ENCODE measurements around the gene NAGK.

Gene NAGK

DNA sequence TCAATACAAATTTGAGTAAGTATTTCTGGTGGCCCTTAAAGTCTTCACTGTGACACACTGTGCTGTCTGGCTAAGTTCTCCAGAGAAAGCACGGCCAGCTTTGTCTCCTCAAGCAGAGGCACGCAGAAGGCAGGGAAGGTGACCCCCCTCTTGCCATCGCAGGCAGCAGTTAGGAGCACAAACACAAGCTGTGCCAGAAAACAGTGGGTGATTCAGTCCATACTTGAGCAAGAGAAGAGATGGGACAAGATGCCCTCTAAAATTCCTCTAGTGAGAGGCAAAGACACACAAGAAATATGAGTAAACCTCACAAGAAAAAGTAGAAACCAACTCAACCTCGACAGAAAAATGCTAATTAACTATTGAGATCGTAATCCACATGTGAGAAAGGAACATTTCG is 51.7 kb downstream of the NAGK start:
- Histone ChIP-seq H3K9ac (ENCODE audit: low read length) (no peak overlapping the region), H3K36me3 (ENCODE audit: low read length) (no peaks in the 10 kb centered on the region)
- TF ChIP-seq, protein P1, sequence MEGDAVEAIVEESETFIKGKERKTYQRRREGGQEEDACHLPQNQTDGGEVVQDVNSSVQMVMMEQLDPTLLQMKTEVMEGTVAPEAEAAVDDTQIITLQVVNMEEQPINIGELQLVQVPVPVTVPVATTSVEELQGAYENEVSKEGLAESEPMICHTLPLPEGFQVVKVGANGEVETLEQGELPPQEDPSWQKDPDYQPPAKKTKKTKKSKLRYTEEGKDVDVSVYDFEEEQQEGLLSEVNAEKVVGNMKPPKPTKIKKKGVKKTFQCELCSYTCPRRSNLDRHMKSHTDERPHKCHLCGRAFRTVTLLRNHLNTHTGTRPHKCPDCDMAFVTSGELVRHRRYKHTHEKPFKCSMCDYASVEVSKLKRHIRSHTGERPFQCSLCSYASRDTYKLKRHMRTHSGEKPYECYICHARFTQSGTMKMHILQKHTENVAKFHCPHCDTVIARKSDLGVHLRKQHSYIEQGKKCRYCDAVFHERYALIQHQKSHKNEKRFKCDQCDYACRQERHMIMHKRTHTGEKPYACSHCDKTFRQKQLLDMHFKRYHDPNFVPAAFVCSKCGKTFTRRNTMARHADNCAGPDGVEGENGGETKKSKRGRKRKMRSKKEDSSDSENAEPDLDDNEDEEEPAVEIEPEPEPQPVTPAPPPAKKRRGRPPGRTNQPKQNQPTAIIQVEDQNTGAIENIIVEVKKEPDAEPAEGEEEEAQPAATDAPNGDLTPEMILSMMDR (IDR thresholded peaks at IDR 0.05; ENCODE audit: insufficient read depth, low read length, poor library complexity, severe bottlenecking) = no peak
- no peak for TF ChIP-seq EZH2phosphoT487 (conservative IDR thresholded peaks at IDR 0.05; ENCODE audit: low read length)

DNA sequence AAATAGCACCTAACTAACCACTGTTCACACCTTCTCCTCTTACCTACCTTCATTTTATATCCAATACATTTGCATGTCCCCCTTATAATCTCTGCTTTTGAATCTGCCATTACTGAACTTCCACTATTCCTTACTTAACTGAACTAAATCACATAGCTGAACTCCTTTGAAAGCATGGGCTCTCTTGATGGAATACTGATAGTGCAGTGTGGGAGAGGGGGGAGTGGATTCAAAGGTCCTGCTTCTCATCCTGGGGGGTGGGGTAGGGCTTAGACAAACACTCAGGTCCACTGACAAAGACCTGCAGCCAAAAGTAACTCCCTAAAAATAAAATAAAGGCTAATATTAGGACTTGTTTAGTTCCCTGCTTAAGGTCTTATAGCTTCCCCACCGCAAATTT is 53.0 kb downstream of the NAGK start:
- Histone ChIP-seq H3K36me3 (ENCODE audit: low read length) (no peaks in the 10 kb centered on the region), H3F3A (ENCODE audit: insufficient read depth) (no peaks in the 10 kb centered on the region), H3K27ac (ENCODE audit: low read depth, low read length) (no peak overlapping the region), H3K9me2 (replicated peaks; ENCODE audit: insufficient read depth, low read length) (no peaks in the 10 kb centered on the region), H2AFZ (ENCODE audit: low read depth, low read length, severe bottlenecking) (no peak overlapping the region), H3K79me2 (ENCODE audit: insufficient read depth, low read length) (no peaks in the 10 kb centered on the region), H3K9me3 (ENCODE audit: insufficient read depth, low read length) (no peaks in the 10 kb centered on the region), H4K20me1 (ENCODE audit: low read depth, low read length) (no peaks in the 10 kb centered on the region), H3K4me3 (ENCODE audit: insufficient read depth, low read length, poor library complexity, severe bottlenecking) (no peak overlapping the region), H3K27me3 (ENCODE audit: low read length) (no peaks in the 10 kb centered on the region), H3K4me2 (ENCODE audit: low read depth, low read length, poor library complexity, severe bottlenecking) (no peak overlapping the region), H3K9ac (ENCODE audit: low read length) (no peak overlapping the region)
- TF ChIP-seq EZH2phosphoT487 (conservative IDR thresholded peaks at IDR 0.05; ENCODE audit: low read length) = no peak
- TF ChIP-seq, protein P1 (IDR thresholded peaks at IDR 0.05; ENCODE audit: insufficient read depth, low read length, poor library complexity, severe bottlenecking) = no peak

More for the DNA sequence above, 51.7 kb downstream of the NAGK start:
- H3K79me2 ChIP-seq (ENCODE audit: insufficient read depth, low read length) = no peaks in the 10 kb centered on the region
- H3K4me2 ChIP-seq (ENCODE audit: low read depth, low read length, poor library complexity, severe bottlenecking) = no peak overlapping the region
- H2AFZ ChIP-seq (ENCODE audit: low read depth, low read length, severe bottlenecking) = no peak overlapping the region
- no peak overlapping the region for H3K4me3 ChIP-seq (ENCODE audit: insufficient read depth, low read length, poor library complexity, severe bottlenecking)
- H4K20me1 ChIP-seq (ENCODE audit: low read depth, low read length) = no peaks in the 10 kb centered on the region
- no peaks in the 10 kb centered on the region for H3K27me3 ChIP-seq (ENCODE audit: low read length)
- no peaks in the 10 kb centered on the region for H3F3A ChIP-seq (ENCODE audit: insufficient read depth)
- no peak overlapping the region for H3K27ac ChIP-seq (ENCODE audit: low read depth, low read length)
- H3K9me3 ChIP-seq (ENCODE audit: insufficient read depth, low read length) = no peaks in the 10 kb centered on the region
- H3K9me2 ChIP-seq (replicated peaks; ENCODE audit: insufficient read depth, low read length) = no peaks in the 10 kb centered on the region

DNA sequence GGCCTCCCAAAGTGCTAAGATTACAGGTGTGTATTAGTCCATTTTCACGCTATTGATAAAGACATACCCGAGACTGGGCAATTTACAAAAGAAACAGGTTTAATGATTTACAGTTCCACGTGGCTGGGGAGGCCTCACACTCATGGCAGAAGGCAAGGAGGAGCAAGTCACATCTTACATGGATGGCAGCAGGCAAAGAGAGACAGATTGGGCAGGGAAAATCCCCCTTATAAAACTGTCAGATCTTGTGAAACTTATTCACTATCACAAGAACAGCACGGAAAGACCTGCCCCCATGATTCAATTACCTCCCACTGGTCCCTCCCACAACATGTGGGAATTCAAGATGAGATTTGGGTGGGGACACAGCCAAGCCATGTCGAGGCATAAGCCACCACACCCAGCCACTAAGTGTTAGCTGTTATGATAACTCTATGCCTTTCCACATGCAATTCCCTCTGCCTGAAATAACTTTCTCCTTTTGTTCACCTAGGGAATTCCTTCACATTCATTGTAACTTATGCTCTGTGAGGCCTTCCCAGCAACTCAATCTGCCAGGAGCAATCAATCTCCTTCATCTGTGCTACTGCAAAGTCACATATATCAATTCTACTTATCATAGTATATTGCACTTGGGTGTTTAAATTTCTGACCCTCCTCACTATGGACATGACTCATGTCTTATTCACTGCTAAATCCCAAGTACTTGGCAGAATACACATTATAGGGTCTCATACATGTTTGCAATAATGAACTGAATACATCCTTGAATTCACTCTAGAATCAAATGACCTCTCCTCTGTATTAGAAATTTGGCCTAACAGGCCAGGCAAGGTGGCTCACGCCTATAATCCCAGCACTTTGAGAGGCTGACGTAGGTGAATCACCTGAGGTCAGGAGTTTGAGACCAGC is 54.2 kb downstream of the NAGK start:
- H2AFZ ChIP-seq (ENCODE audit: low read depth, low read length, severe bottlenecking) = no peak overlapping the region
- TF ChIP-seq EZH2phosphoT487 (conservative IDR thresholded peaks at IDR 0.05; ENCODE audit: low read length) = no peak
- TF ChIP-seq, protein P1 (IDR thresholded peaks at IDR 0.05; ENCODE audit: insufficient read depth, low read length, poor library complexity, severe bottlenecking) = no peak
- H4K20me1 ChIP-seq (ENCODE audit: low read depth, low read length) = no peaks in the 10 kb centered on the region
- H3K9ac ChIP-seq (ENCODE audit: low read length) = no peak overlapping the region
- H3K79me2 ChIP-seq (ENCODE audit: insufficient read depth, low read length) = 0 out of 2 replicates have a peak, but pooled peaks cover 6% of the 10 kb centered on the region
- H3K9me2 ChIP-seq (replicated peaks; ENCODE audit: insufficient read depth, low read length) = no peaks in the 10 kb centered on the region
- H3K4me2 ChIP-seq (ENCODE audit: low read depth, low read length, poor library complexity, severe bottlenecking) = no peak overlapping the region
- no peak overlapping the region for H3K27ac ChIP-seq (ENCODE audit: low read depth, low read length)
- H3K9me3 ChIP-seq (ENCODE audit: insufficient read depth, low read length) = no peaks in the 10 kb centered on the region
- H3K4me3 ChIP-seq (ENCODE audit: insufficient read depth, low read length, poor library complexity, severe bottlenecking) = no peak overlapping the region
- H3F3A ChIP-seq (ENCODE audit: insufficient read depth) = no peaks in the 10 kb centered on the region
- H3K27me3 ChIP-seq (ENCODE audit: low read length) = no peaks in the 10 kb centered on the region
- no peaks in the 10 kb centered on the region for H3K36me3 ChIP-seq (ENCODE audit: low read length)

Measured in SU-DHL-6 (cell line).